ENCODE measurements around the gene ABCC5. TPM values are rescaled to one million over a fixed set of nuclear protein-coding genes. Genes with fewer than 3 reads are reported as not detected.

The ABCC5 gene
- total RNA-seq, 1 donor from 2014 or later: 49.4 TPM

- Histone ChIP-seq H3K36me3 (no peaks in the 10 kb centered on the region), H3K9me3 (replicated peaks) (no peaks in the 10 kb centered on the region), H3K4me1 (no peaks in the 10 kb centered on the region), H3K4me3 (no peak within 1 kb of the TSS), H3K27ac (replicated peaks) (no peak within 1 kb of the TSS), H3K27me3 (ENCODE audit: low read depth) (peaks cover 18% of the 10 kb centered on the region)
- DNase-seq: no peak
- TF ChIP-seq CTCF (IDR thresholded peaks at IDR 0.05; ENCODE audit: borderline replicate concordance): no peak
- intact Hi-C loops (cut with micrococcal nuclease): no loop called here
Measured at GRCh38 chr3:184052767-184053166, 35.1 kb upstream of the ABCC5 start, which contains the start of gene HTR3C. Gene HTR3C (plus strand): TSS chr3:184053047. CDS start chr3:184053081, 34 bp downstream.

- no peaks in the 10 kb centered on the region for H3K9me3 ChIP-seq (replicated peaks)
Measured at GRCh38 chr3:184050217-184050847, 32.6 kb upstream of the ABCC5 start.

GRCh38 chr3:184045995-184046394, 28.3 kb upstream of the ABCC5 start:
- no peak for DNase-seq
- Histone ChIP-seq H3K36me3 (no peaks in the 10 kb centered on the region), H3K9me3 (replicated peaks) (no peaks in the 10 kb centered on the region), H3K4me3 (no peak overlapping the region), H3K4me1 (no peaks in the 10 kb centered on the region), H3K27ac (replicated peaks) (no peak overlapping the region), H3K27me3 (ENCODE audit: low read depth) (no peaks in the 10 kb centered on the region)
- TF ChIP-seq CTCF (IDR thresholded peaks at IDR 0.05; ENCODE audit: borderline replicate concordance): no peak
- intact Hi-C loops (cut with micrococcal nuclease): no loop called here

More at GRCh38 chr3:184050217-184050847, 32.6 kb upstream of the ABCC5 start:
- no peak overlapping the region for H3K27ac ChIP-seq (replicated peaks)
- intact Hi-C loops (cut with micrococcal nuclease): no loop called here
- H3K4me1 ChIP-seq: no peaks in the 10 kb centered on the region
- peaks cover 18% of the 10 kb centered on the region for H3K27me3 ChIP-seq (ENCODE audit: low read depth)
- TF ChIP-seq CTCF (IDR thresholded peaks at IDR 0.05; ENCODE audit: borderline replicate concordance): no peak
- no peaks in the 10 kb centered on the region for H3K36me3 ChIP-seq
- DNase-seq: no peak
- no peak overlapping the region for H3K4me3 ChIP-seq

- TF ChIP-seq CTCF (IDR thresholded peaks at IDR 0.05; ENCODE audit: borderline replicate concordance): no peak
- no peak for DNase-seq
- Histone ChIP-seq H3K27ac (replicated peaks) (no peak overlapping the region), H3K4me1 (no peaks in the 10 kb centered on the region), H3K4me3 (no peak overlapping the region), H3K27me3 (ENCODE audit: low read depth) (peaks cover 5% of the 10 kb centered on the region), H3K9me3 (replicated peaks) (no peaks in the 10 kb centered on the region), H3K36me3 (no peaks in the 10 kb centered on the region)
- intact Hi-C loops (cut with micrococcal nuclease): no loop called here
Measured at GRCh38 chr3:184042617-184043016, 24.9 kb upstream of the ABCC5 start.

GRCh38 chr3:184040010-184040409, 22.3 kb upstream of the ABCC5 start:
- intact Hi-C loops (cut with micrococcal nuclease): no loop called here
- peak; percentile 29 for TF ChIP-seq CTCF (IDR thresholded peaks at IDR 0.05; ENCODE audit: borderline replicate concordance)
- H3K27ac ChIP-seq (replicated peaks): no peak overlapping the region

More at GRCh38 chr3:184040010-184040409, 22.3 kb upstream of the ABCC5 start:
- no peaks in the 10 kb centered on the region for H3K4me1 ChIP-seq
- H3K27me3 ChIP-seq (ENCODE audit: low read depth): peaks cover 10% of the 10 kb centered on the region
- no peaks in the 10 kb centered on the region for H3K36me3 ChIP-seq
- no peak overlapping the region for H3K4me3 ChIP-seq
- DNase-seq: no peak
- H3K9me3 ChIP-seq (replicated peaks): no peaks in the 10 kb centered on the region

Data from left ventricle myocardium inferior (tissue), 1 donor.